ENCODE measurements around the gene SYNM. TPM values are rescaled to one million over a fixed set of nuclear protein-coding genes. Genes with fewer than 3 reads are reported as not detected.
A peak's percentile ranks its signal among the peaks of the same experiment; 100 is the strongest.
"Not testable (repeated sequence)": the region's sequence is repeated elsewhere in the genome, so short reads cannot be mapped to it uniquely, and the experiment has no call there.

SYNM gene
- total and polyA plus RNA-seq, 7 donors: 0.69 to 1,357 (median 731) TPM

GRCh38 chr15:99058421-99058870 lies 46.4 kb upstream of the SYNM start:
- 46 to 50% methylated on average over 27 of the region's 27 CpGs for WGBS, 2 donors
- peak; percentile 72 for DNase-seq

GRCh38 chr15:99059010-99059981 lies 45.6 kb upstream of the SYNM start:
- DNase-seq: peak; percentile 96
- peak in 1 of 4 donors; percentile 62 for TF ChIP-seq EP300 (IDR thresholded peaks at IDR 0.05)
- TF ChIP-seq POLR2AphosphoS5 (IDR thresholded peaks at IDR 0.05): peak; percentile 33 to 86 (median 59)
- TF ChIP-seq CTCF (IDR thresholded peaks at IDR 0.05): peak in 3 of 4 experiments; percentile 10 to 76 (median 26)
- TF ChIP-seq POLR2A (IDR thresholded peaks at IDR 0.05): no peak

More at GRCh38 chr15:99058421-99058870, 46.4 kb upstream of the SYNM start:
- Histone ChIP-seq H3K4me3 (peak overlapping the region; percentile 18 to 65 (median 57)), H3K27ac (peak overlapping the region; percentile 86 to 96 (median 92)), H3K36me3 (no peaks in the 10 kb centered on the region), H3K9me3 (no peaks in the 10 kb centered on the region), H3K27me3 (no peaks in the 10 kb centered on the region), H3K4me1 (peaks cover 0 to 21% (median 18%) of the 10 kb centered on the region in 4 donors)
- intact Hi-C loops (cut with DNase I): loop anchor here (2.0 to 5.0 kb wide), 4 partner anchors 41 to 408 kb away; no protein-coding TSS in a partner anchor
- TF ChIP-seq EP300 (IDR thresholded peaks at IDR 0.05) (no peak), POLR2A (IDR thresholded peaks at IDR 0.05) (no peak), POLR2AphosphoS5 (IDR thresholded peaks at IDR 0.05) (no peak), CTCF (IDR thresholded peaks at IDR 0.05) (no peak)

GRCh38 chr15:99060186-99060585 lies 44.7 kb upstream of the SYNM start:
- DNase-seq; H3K4me3 ChIP-seq; H3K9me3 ChIP-seq; intact Hi-C loops (cut with DNase I); H3K27me3 ChIP-seq; H3K36me3 ChIP-seq: not testable (repeated sequence)
- Histone ChIP-seq H3K4me1 (peaks cover 0 to 21% (median 18%) of the 10 kb centered on the region in 4 donors), H3K27ac (peak overlapping the region; percentile 91 to 97 (median 94))
- WGBS, 2 donors: 94 to 96% methylated on average over 18 of the region's 18 CpGs

More at GRCh38 chr15:99059010-99059981, 45.6 kb upstream of the SYNM start:
- intact Hi-C loops (cut with DNase I): loop anchor here (2.0 to 5.0 kb wide), 4 partner anchors 42 to 408 kb away; no protein-coding TSS in a partner anchor
- H3K4me3 ChIP-seq: peak overlapping the region; percentile 28 to 65 (median 57)
- H3K9me3 ChIP-seq: no peaks in the 10 kb centered on the region
- no peaks in the 10 kb centered on the region for H3K27me3 ChIP-seq
- whole genome bisulfite sequencing, 2 donors: 7% methylated on average over 86 of the region's 86 CpGs
- H3K36me3 ChIP-seq: no peaks in the 10 kb centered on the region
- peaks cover 0 to 21% (median 18%) of the 10 kb centered on the region in 4 donors for H3K4me1 ChIP-seq
- peak overlapping the region; percentile 91 to 97 (median 94) for H3K27ac ChIP-seq

GRCh38 chr15:99062226-99062625 lies 42.7 kb upstream of the SYNM start:
- intact Hi-C loops (cut with DNase I): no loop called here
- Histone ChIP-seq H3K4me1 (peaks cover 0 to 21% (median 18%) of the 10 kb centered on the region in 4 donors), H3K27ac (no peak overlapping the region), H3K36me3 (no peaks in the 10 kb centered on the region), H3K9me3 (no peaks in the 10 kb centered on the region), H3K4me3 (no peak overlapping the region), H3K27me3 (no peaks in the 10 kb centered on the region)
- WGBS, 2 donors: 70 to 74% methylated on average over 5 of the region's 5 CpGs
- no peak for DNase-seq
- TF ChIP-seq POLR2AphosphoS5 (IDR thresholded peaks at IDR 0.05): no peak
- TF ChIP-seq POLR2A (IDR thresholded peaks at IDR 0.05): no peak
- TF ChIP-seq EP300 (IDR thresholded peaks at IDR 0.05): no peak
- TF ChIP-seq CTCF (IDR thresholded peaks at IDR 0.05): no peak

GRCh38 chr15:99068186-99068585 lies 36.7 kb upstream of the SYNM start:
- intact Hi-C loops (cut with DNase I): no loop called here

More at GRCh38 chr15:99068186-99068585, 36.7 kb upstream of the SYNM start:
- Histone ChIP-seq H3K4me1 (no peaks in the 10 kb centered on the region), H3K9me3 (no peaks in the 10 kb centered on the region), H3K4me3 (no peak overlapping the region), H3K27me3 (no peaks in the 10 kb centered on the region), H3K27ac (no peak overlapping the region), H3K36me3 (no peaks in the 10 kb centered on the region)
- no peak for DNase-seq
- TF ChIP-seq POLR2A (IDR thresholded peaks at IDR 0.05) (no peak), POLR2AphosphoS5 (IDR thresholded peaks at IDR 0.05) (no peak), EP300 (IDR thresholded peaks at IDR 0.05) (no peak), CTCF (IDR thresholded peaks at IDR 0.05) (no peak)
- 73 to 78% methylated on average over 6 of the region's 6 CpGs for WGBS, 2 donors
